Fibroblast of gingiva (primary cell): ENCODE data around the gene MUC5AC.
"Not testable (repeated sequence)": the region's sequence is repeated elsewhere in the genome, so short reads cannot be mapped to it uniquely, and the experiment has no call there.

Source experiments
- DNase-seq: peaks from one replicate; pipeline ENCODE4 v3.0.0-alpha.2; 2011; ENCODE audit warnings: low read depth

MUC5AC gene

DNA sequence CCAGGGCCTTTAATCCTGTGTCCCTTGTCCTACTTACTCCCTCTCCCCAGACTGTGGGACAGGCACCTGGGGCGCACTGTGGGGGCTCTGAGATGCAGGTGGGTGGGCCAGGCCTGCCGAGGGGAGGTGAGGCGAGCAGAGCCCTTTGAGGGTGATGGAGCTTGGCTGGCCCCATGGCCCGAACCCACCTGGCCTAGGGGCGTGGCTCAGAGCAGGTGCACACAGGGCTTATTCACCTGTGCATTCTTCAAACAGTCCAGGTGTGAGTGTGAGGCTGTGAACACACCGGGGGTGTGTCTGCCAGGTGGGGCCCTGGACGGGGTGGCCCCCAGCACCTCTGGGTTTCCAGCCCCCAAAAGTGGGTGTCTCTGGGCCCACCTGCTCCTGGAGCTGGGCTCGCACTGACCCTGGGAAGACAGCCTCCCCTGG is 9.0 kb upstream of the MUC5AC start:
- no peak for DNase-seq

GRCh38 chr11:1149545-1149944 is 8.2 kb upstream of the MUC5AC start:
- no peak for DNase-seq

- no peak for DNase-seq
Observed at GRCh38 chr11:1150116-1150515, 7.6 kb upstream of the MUC5AC start.

GRCh38 chr11:1150769-1151365 is 6.9 kb upstream of the MUC5AC start:
- peak; percentile 60 for DNase-seq

GRCh38 chr11:1151366-1152315 is 6.1 kb upstream of the MUC5AC start:
- no peak for DNase-seq

GRCh38 chr11:1152316-1153104 is 5.2 kb upstream of the MUC5AC start:
- DNase-seq = no peak

DNA sequence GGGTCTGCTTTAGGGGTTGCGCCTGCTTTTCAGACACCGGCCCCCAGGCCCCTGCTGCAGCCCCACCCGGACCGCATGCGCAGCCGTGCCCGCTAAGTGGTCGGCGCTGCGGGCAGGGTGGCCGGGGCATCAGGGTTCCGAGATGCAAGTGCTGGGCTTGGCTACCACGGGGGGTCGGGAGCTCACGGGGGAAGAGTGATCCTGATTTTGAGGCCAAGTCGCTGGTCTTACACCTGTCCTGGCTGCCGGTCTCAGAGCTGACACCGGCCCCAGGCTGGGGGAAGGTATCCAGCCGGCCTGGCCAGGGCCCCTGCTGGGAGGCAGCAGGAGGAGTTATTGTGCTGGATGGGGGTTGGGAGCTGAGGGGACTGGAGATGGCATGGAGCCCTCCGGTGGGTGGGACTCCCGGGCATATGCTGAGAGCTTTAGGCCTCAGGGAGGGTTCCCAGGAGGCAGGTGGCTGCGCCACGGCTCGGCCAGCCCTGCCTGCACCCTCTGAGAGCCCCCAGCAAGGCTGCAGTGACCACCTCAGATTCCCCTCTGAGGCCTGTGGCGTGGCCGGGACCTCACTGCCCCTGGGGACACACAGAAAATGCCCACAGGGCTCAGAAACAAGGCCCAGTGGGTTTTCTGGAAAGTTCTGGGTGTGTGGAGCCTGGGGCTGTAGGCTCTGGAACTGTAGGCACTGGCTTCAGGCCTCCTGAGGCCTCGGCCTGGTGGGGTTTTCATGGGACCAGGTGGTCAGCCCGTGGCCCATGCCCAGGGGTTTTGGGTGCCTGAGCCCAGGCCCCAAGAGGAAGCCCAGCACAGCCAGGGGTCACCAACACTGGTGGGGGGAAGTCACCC is 4.4 kb upstream of the MUC5AC start:
- no peak for DNase-seq

DNA sequence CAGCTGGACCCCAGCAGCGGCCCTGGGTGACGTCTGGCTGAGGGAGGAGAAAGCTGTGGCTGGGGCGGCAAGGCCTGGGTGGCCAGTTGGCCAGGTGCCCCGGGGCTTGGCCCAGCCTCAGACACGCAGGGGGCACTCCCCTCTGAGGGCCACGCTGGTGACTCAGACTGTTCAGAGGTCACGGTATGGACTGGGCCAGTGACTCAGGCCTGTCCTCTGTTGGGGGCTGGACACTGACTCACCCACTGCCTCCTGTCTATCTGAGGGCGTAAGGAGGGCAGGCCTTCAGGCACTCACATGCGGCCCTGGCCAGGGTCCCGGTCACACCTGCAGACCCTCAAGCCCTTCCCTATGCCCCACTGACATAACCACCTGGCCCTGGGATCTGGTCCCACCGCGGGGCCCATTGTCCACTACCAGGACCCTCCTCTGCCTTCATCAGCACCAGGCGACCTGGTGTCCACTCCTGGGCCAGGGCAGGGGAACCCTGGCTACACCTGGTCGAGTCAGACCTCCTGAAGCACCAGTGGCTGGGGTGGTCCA is 3.7 kb upstream of the MUC5AC start:
- peak; percentile 95 for DNase-seq

- not testable (repeated sequence) for DNase-seq
Observed at GRCh38 chr11:1154656-1155055, 3.1 kb upstream of the MUC5AC start.

DNA sequence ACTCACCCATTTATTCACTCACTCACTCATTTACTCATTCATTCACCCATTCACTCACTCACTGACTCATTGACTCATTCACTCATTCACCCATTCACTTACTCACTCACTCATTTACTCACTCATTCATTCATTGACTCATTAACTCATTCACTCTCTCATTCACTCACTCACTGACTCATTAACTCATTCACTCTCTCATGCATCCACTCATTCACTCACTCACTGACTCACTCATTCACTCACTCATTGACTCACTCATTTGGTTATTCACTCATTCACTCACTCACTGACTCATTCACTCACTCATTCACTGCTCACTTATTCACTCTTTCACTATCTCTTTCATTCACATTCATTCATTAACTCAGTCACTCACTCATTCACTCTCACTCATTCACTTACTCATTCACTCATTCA is 2.5 kb upstream of the MUC5AC start:
- no peak for DNase-seq

DNA sequence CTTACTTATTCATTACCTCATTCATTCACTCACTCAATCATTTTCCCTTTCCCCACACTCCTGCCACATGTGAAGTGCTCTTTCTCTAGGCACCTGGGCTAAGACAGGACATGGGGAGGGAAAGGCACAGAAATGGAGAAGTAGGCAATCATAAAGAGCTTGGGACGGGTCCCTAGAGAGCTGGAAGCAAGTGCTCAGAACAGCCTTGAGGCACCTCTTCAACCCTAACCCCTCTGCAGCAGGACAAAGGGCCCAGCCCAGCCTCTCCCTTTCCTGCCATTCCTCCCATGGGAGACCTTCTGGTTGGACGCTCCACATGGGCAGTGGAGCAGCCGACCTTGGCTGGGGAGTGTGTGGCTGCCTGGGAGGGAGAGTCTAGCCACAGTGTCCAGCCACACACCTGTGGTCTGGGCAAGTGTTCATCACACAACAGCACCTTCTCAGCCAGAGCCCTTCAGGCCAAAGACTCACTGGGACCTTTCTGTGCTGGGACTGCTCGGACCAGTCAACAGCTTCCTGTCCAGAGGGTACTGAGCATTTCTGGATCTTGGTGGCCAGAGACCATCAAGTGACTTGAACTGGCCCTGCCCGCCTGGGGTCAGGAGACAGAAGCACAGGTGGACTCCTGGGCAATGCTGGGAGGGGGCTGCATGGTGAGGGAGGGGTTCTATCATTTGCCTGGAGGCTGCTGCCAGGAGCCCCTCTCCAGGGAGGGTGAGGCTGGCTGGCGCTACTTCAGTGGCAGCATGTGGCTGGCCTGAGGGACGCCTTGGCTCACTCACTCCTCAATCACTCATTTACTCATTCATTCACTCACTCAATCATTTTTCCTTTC is 1.0 kb upstream of the MUC5AC start:
- DNase-seq = no peak

DNA sequence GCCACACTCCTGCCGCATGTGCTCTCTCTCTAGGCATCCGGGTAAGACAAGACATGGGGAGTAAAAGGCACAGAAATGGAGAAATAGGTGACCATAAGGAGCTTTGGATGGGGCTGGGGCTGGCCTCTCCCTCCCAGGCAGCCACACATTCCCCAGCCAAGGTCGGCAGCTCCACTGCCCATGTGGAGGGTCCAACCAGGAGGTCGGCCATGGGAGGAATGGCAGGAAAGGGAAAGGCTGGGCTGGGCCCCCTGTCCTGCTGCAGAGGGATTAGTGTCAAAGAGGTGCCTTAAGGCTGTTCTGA is 460 bp upstream of the MUC5AC start:
- no peak for DNase-seq

GRCh38 chr11:1158681-1159487 is 1.1 kb downstream of the MUC5AC start:
- DNase-seq = no peak

DNA sequence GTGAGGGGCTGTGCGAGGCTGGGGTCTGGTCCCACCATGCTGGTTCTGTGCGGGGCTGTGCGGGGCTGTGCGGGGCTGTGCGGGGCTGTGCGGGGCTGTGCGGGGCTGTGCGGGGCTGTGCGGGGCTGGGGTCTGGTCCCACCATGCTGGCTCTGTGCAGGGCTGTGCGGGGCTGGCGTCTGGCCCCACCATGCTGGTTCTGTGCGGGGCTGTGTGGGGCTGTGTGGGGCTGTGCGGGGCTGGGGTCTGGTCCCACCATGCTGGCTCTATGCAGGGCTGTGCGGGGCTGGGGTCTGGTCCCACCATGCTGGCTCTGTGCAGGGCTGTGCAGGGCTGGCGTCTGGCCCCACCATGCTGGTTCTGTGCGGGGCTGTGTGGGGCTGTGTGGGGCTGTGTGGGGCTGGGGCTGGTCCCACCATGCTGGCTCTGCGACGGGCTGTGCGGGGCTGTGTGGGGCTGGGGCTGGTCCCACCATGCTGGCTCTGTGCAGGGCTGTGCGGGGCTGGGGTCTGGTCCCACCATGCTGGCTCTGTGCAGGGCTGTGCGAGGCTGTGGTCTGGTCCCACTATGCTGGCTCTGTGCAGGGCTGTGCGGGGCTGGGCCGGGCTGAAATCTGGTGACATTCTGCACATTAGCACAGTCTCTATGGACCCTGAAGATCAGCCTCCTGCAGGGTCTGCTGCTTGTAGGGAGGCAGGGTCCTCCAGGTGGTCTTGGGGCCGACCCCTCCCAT is 1.9 kb downstream of the MUC5AC start:
- not testable (repeated sequence) for DNase-seq

DNA sequence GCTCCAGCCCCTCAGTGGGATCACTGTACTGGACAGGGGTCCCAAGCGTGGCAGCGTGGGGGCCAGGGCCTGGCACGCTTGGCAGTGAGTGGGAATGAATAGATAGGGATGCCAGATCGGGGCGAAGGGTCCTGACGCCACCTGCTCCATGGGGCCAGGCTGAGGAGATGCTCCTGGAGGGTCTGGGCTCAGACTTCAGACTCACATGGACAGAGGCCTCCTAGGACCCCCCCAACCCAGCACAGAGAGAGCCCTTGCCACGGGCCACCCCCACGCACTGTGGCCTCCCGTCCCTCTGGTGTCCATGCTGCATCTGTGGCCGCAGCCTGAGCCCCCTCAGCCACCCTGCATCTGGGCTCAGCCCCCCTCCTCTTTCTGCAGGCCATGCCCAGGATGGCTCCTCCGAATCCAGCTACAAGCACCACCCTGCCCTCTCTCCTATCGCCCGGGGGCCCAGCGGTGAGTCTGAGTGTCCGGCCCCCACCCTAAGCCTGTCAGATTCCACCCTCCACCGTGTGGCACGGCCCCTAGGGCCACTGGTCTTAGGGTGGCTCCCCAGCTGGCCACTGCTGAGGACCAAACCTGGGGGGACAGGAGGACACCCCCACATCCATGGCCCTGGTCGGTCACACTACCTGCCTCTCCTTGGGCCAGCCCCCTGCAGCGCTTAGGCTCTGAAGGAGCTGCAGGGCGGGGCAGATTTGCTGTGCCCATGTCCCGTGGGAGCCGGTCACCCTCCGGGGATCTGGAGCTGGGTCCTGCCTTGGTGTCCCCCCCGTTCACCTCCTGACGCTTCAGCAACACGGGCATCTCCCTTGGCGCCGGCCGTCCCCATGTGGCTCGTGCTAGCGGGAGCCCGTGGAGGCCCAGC is 2.7 kb downstream of the MUC5AC start:
- no peak for DNase-seq

GRCh38 chr11:1161410-1162137 is 3.8 kb downstream of the MUC5AC start:
- no peak for DNase-seq

DNA sequence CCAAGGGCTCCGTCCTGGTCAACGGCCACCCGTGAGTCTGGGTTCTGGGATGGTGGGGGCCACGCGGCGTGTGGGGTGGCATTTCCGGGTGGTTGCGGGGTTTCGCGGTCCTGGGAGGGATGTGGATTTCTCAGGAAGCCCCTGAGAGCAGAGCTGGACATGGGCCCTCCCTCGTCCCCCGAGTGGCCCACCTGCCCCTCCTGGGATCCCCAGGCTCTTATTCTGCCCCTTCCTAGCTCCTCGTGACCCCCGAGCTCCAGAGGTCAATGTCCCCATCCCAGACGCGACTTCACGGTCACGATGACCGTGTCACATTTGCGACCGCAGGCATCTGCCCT is 4.4 kb downstream of the MUC5AC start:
- no peak for DNase-seq
